ENCODE measurements around the gene NAA16. TPM values are rescaled to one million over a fixed set of nuclear protein-coding genes. Genes with fewer than 3 reads are reported as not detected.

The NAA16 gene
- total and polyA plus RNA-seq, 9 of the 15 experiments (the other 6 are each of a cell fraction or from before 2014, with no cell fraction given), result 3.7 to 18.2 (median 12.0) TPM

- Histone ChIP-seq H3K27ac (ENCODE audit: extremely low read depth, low read depth, low read length) (no peak overlapping the region), H3K4me1 (replicated peaks in 1 of 2; ENCODE audit: control insufficient read depth in 2 of 2, insufficient read depth in 2 of 2, low read length in 2 of 2) (no peaks in the 10 kb centered on the region; a peak in 1 of 5 replicates), H3K4me3 (no peak overlapping the region), H3K27me3 (ENCODE audit: control insufficient read depth in 2 of 2, insufficient read depth in 2 of 2, low read length in 2 of 2) (no peaks in the 10 kb centered on the region), H3K9ac (ENCODE audit: insufficient read depth in 1 of 2, low read depth in 2 of 2, low read length in 2 of 2) (no peak overlapping the region), H4K20me1 (replicated peaks; ENCODE audit: control insufficient read depth, insufficient read depth, low read length) (no peaks in the 10 kb centered on the region), H3K36me3 (ENCODE audit: control insufficient read depth, insufficient read depth, low read length) (no peaks in the 10 kb centered on the region), H3K9me3 (replicated peaks; ENCODE audit: control insufficient read depth, insufficient read depth, low read depth, low read length) (no peaks in the 10 kb centered on the region), H2AFZ (ENCODE audit: low read depth, low read length) (0 out of 2 replicates have a peak overlapping the region, but pooled peaks have one; percentile 45), H3K4me2 (ENCODE audit: insufficient read depth, low read length) (no peak overlapping the region), H3K79me2 (ENCODE audit: control insufficient read depth, insufficient read depth, low read length) (no peaks in the 10 kb centered on the region), H3K9me1 (ENCODE audit: control insufficient read depth, insufficient read depth, low read length) (no peaks in the 10 kb centered on the region)
- CTCF ChIA-PET (ENCODE audit: low intra/inter-chr PET ratio), result no interaction called here
- in situ Hi-C loops (cut with MboI), result no loop called here
- peak; percentile 35; the same call in 2 of the 3 replicates for ATAC-seq
- intact Hi-C loops (cut with micrococcal nuclease), result no loop called here
- POLR2A ChIA-PET, result no interaction called here
- peak; percentile 84 for TF ChIP-seq PKNOX1 (IDR thresholded peaks at IDR 0.05)
- TF ChIP-seq POLR3G (IDR thresholded peaks at IDR 0.05; ENCODE audit: extremely low read depth, insufficient read length, insufficient replicate concordance), result no peak
- no TSS peak for BruUV-seq (replicated peaks)
- no peak for FAIRE-seq
- DNase-seq (ENCODE audit: extremely low read depth in 1 of 4, low spot score in 3 of 4), result peak in 1 of 4 experiments; percentile 13
These were observed 6.5 kb upstream of the NAA16 start for GRCh38 chr13:41304551-41304950.

GRCh38 chr13:41306271-41307145 lies 4.6 kb upstream of the NAA16 start:
- Histone ChIP-seq H3K4me1 (replicated peaks in 1 of 2; ENCODE audit: control insufficient read depth in 2 of 2, insufficient read depth in 2 of 2, low read length in 2 of 2) (peaks cover 0 to 7% of the 10 kb centered on the region in 2 experiments; a peak in 2 of 5 replicates), H4K20me1 (replicated peaks; ENCODE audit: control insufficient read depth, insufficient read depth, low read length) (no peaks in the 10 kb centered on the region), H3K27me3 (ENCODE audit: control insufficient read depth in 2 of 2, insufficient read depth in 2 of 2, low read length in 2 of 2) (no peaks in the 10 kb centered on the region), H3K9ac (ENCODE audit: insufficient read depth in 1 of 2, low read depth in 2 of 2, low read length in 2 of 2) (no peak overlapping the region; a peak in 1 of 4 replicates), H3K4me3 (peak overlapping the region; percentile 13; the same call in 1 of the 2 replicates), H3K9me1 (ENCODE audit: control insufficient read depth, insufficient read depth, low read length) (no peaks in the 10 kb centered on the region), H3K9me3 (replicated peaks; ENCODE audit: control insufficient read depth, insufficient read depth, low read depth, low read length) (no peaks in the 10 kb centered on the region), H3K36me3 (ENCODE audit: control insufficient read depth, insufficient read depth, low read length) (no peaks in the 10 kb centered on the region), H3K79me2 (ENCODE audit: control insufficient read depth, insufficient read depth, low read length) (peaks cover 6% of the 10 kb centered on the region), H2AFZ (ENCODE audit: low read depth, low read length) (peak overlapping the region; percentile 53), H3K4me2 (ENCODE audit: insufficient read depth, low read length) (peak overlapping the region; percentile 46), H3K27ac (ENCODE audit: extremely low read depth, low read depth, low read length) (no peak overlapping the region)
- WGBS (ENCODE audit: insufficient coverage, low coverage, missing lambda C conversion rate), result 6% methylated on average over 6 of the region's 15 CpGs
- CTCF ChIA-PET (ENCODE audit: low intra/inter-chr PET ratio), result no interaction called here
- POLR2A ChIA-PET, result no interaction called here
- no peak for FAIRE-seq
- in situ Hi-C loops (cut with MboI) (no loop called here), intact Hi-C loops (cut with micrococcal nuclease) (no loop called here)
- peak; percentile 34 for ATAC-seq
- no TSS peak for BruUV-seq (replicated peaks)
- DNase-seq (ENCODE audit: extremely low read depth in 1 of 4, low spot score in 3 of 4), result no peak
- TF ChIP-seq FIP1L1 (IDR thresholded peaks at IDR 0.05; ENCODE audit: low read depth, low read length, poor library complexity, severe bottlenecking), result no peak
- peak; percentile 35; the same call in 1 of the 2 replicates for TF ChIP-seq MAFF (IDR thresholded peaks at IDR 0.05; ENCODE audit: low read length)
- no peak for TF ChIP-seq SNAPC5 (CRISPR knock-in tag; IDR thresholded peaks at IDR 0.05)
- no peak for TF ChIP-seq NR2F6 (CRISPR knock-in tag; IDR thresholded peaks at IDR 0.05)
- peak; percentile 83 for TF ChIP-seq TBP (optimal IDR thresholded peaks at IDR 0.05; ENCODE audit: low read depth, low read length)
- 0 out of 2 replicates have a peak, but pooled peaks have one; percentile 37 for TF ChIP-seq SUPT5H (IDR thresholded peaks at IDR 0.05)
- TF ChIP-seq IRF1 (CRISPR knock-in tag; IDR thresholded peaks at IDR 0.05; ENCODE audit: borderline replicate concordance), result no peak
- TF ChIP-seq ZNF140 (CRISPR knock-in tag; IDR thresholded peaks at IDR 0.05), result no peak
- TF ChIP-seq PML (IDR thresholded peaks at IDR 0.05; ENCODE audit: low read length), result 0 out of 2 replicates have a peak, but pooled peaks have one; percentile 23
- peak; percentile 40 for TF ChIP-seq GTF2B (IDR thresholded peaks at IDR 0.05; ENCODE audit: extremely low read depth, insufficient read length)
- TF ChIP-seq NFE2 (IDR thresholded peaks at IDR 0.05; ENCODE audit: low read depth), result peak; percentile 72
- peak; percentile 72 for TF ChIP-seq POLR2A (conservative IDR thresholded peaks at IDR 0.05)
